ENCODE results near the gene NMT1. TPM values are rescaled to one million over a fixed set of nuclear protein-coding genes. Genes with fewer than 3 reads are reported as not detected.

The NMT1 gene
- total and polyA plus RNA-seq, 10 donors, result 37.5 to 108 (median 63.9) TPM

DNA sequence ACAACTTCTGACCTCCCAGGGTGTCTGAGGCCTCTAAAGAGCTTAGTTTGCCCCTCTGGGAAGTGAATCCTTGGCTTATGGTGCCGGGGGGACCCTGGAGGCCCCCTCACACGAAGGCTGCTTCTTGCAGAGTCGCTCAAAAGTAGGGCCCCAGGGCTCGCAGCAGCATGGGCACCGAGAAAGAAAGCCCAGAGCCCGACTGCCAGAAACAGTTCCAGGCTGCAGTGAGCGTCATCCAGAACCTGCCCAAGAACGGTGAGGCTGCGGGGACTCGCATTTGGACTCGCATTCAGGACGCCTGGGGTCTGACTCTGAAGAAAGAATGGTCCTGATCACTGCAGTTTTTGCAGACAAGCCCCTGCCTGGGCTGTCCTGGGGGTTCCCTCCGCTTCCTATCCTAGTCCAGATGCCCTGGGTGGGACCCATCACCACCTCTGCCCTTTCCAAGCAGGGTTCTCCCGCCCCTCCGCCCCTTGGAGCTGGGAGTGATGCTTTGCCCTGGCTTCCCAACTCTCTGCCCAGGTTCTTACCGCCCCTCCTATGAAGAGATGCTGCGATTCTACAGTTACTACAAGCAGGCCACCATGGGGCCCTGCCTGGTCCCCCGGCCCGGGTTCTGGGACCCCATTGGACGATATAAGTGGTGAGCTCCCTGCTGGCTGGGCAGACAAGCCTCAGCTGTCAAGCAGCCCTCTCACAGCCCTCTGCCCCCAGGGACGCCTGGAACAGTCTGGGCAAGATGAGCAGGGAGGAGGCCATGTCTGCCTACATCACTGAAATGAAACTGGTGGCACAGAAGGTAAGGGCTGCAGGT, 75.1 kb downstream of the NMT1 start:
- Histone ChIP-seq H3K4me3 (peak overlapping the region; percentile 66 to 89 (median 71)), H3K36me3 (peaks cover 0 to 31% (median 0%) of the 10 kb centered on the region in 6 donors), H3K9me3 (no peaks in the 10 kb centered on the region), H3K4me1 (peaks cover 14 to 47% (median 32%) of the 10 kb centered on the region in 6 donors), H3K27me3 (replicated peaks in 1 of 7) (no peaks in the 10 kb centered on the region), H3K27ac (peak overlapping the region; percentile 66 to 90 (median 86))
- WGBS, 5 donors, result 54 to 73% (median 61%) methylated on average over 19 to 21 of the region's 21 CpGs
- TF ChIP-seq CTCF (IDR thresholded peaks at IDR 0.05 in 8 of 11, conservative IDR thresholded peaks at IDR 0.05 in 3 of 11) (no peak), POLR2AphosphoS5 (IDR thresholded peaks at IDR 0.05) (no peak), POLR2A (IDR thresholded peaks at IDR 0.05) (no peak)
- intact Hi-C loops (cut with DNase I; ENCODE audit: low total_unique reads), result loop anchor here (2.0 kb wide), 1 partner anchor 61 kb away; no protein-coding TSS in a partner anchor
- DNase-seq, result peak; percentile 76

DNA sequence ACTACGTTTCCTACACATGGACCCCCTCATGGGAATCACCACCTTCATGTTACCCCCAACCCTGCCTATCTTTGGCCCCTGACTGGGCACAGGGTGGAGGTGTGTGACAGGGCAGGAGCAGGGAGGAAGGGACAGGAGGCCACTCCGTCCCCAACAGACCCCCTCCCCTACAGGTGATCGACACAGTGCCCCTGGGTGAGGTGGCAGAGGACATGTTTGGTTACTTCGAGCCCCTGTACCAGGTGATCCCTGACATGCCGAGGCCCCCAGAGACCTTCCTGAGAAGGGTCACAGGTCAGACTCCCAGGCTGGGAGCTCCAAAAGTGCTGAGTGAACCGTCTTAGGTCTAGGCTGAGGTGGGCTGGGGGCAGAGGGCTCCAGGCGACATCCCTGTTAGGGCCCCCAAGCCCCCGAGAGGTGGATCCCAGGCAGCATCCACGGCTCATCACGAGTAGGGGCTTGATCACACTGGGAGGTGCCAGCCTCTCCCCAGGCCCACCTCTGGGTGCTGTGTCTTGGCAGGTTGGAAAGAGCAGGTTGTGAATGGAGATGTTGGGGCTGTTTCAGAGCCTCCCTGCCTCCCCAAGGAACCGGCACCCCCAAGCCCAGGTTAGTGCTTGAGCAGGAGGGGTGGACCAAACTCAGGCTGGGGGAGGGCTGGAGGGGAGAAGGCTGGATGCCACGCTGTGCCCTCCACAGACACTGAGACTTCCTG, 75.9 kb downstream of the NMT1 start:
- H3K4me1 ChIP-seq, result peaks cover 9 to 39% (median 25%) of the 10 kb centered on the region in 6 donors
- intact Hi-C loops (cut with DNase I; ENCODE audit: low total_unique reads), result no loop called here
- WGBS, 5 donors, result 80 to 93% (median 88%) methylated on average over 7 to 12 of the region's 12 CpGs

GRCh38 chr17:45137561-45138305, 76.6 kb downstream of the NMT1 start:
- Histone ChIP-seq H3K4me1 (peaks cover 9 to 35% (median 24%) of the 10 kb centered on the region in 6 donors), H3K27me3 (replicated peaks in 1 of 7) (no peaks in the 10 kb centered on the region), H3K27ac (no peak overlapping the region), H3K4me3 (no peak overlapping the region), H3K9me3 (no peaks in the 10 kb centered on the region), H3K36me3 (peaks cover 0 to 31% (median 0%) of the 10 kb centered on the region in 6 donors)
- 91 to 95% (median 93%) methylated on average over 10 to 11 of the region's 11 CpGs for WGBS, 5 donors
- no peak for TF ChIP-seq CTCF (IDR thresholded peaks at IDR 0.05 in 8 of 11, conservative IDR thresholded peaks at IDR 0.05 in 3 of 11)
- no peak for TF ChIP-seq POLR2A (IDR thresholded peaks at IDR 0.05)
- TF ChIP-seq POLR2AphosphoS5 (IDR thresholded peaks at IDR 0.05), result no peak
- intact Hi-C loops (cut with DNase I; ENCODE audit: low total_unique reads), result no loop called here
- peak; percentile 70 for DNase-seq

More for the DNA sequence above, 75.9 kb downstream of the NMT1 start:
- Histone ChIP-seq H3K9me3 (no peaks in the 10 kb centered on the region), H3K36me3 (peaks cover 0 to 31% (median 0%) of the 10 kb centered on the region in 6 donors), H3K27ac (peak overlapping the region in 1 of 8 donors; percentile 90), H3K27me3 (replicated peaks in 1 of 7) (no peaks in the 10 kb centered on the region), H3K4me3 (peak overlapping the region in 1 of 8 donors; percentile 89)
- no peak for TF ChIP-seq POLR2AphosphoS5 (IDR thresholded peaks at IDR 0.05)
- no peak for TF ChIP-seq POLR2A (IDR thresholded peaks at IDR 0.05)
- peak; percentile 72 for DNase-seq

- intact Hi-C loops (cut with DNase I; ENCODE audit: low total_unique reads), result no loop called here
- Histone ChIP-seq H3K4me3 (no peak overlapping the region), H3K27ac (no peak overlapping the region), H3K9me3 (no peaks in the 10 kb centered on the region), H3K36me3 (peaks cover 0 to 31% (median 0%) of the 10 kb centered on the region in 6 donors), H3K4me1 (peaks cover 9 to 38% (median 31%) of the 10 kb centered on the region in 6 donors), H3K27me3 (replicated peaks in 1 of 7) (no peaks in the 10 kb centered on the region)
- TF ChIP-seq POLR2AphosphoS5 (IDR thresholded peaks at IDR 0.05) (no peak), CTCF (IDR thresholded peaks at IDR 0.05 in 8 of 11, conservative IDR thresholded peaks at IDR 0.05 in 3 of 11) (no peak), POLR2A (IDR thresholded peaks at IDR 0.05) (no peak)
- 87 to 95% (median 89%) methylated on average over 10 to 14 of the region's 14 CpGs for WGBS, 5 donors
- DNase-seq, result peak; percentile 64
Measured at GRCh38 chr17:45138911-45139532, 77.9 kb downstream of the NMT1 start.

Data from spleen (tissue), 11 donors.